HG03039 (cell line): ENCODE results near the gene GMFB.
A peak's percentile ranks its signal among the peaks of the same experiment; 100 is the strongest.

Source experiments
- ATAC-seq: cut with Tn5 transposase; IDR thresholded peaks from one replicate; pipeline ENCODE4 v1.9.1; 2021; ENCODE audit warnings: mild to moderate bottlenecking, moderate library complexity; ENCODE audit not compliant: unreplicated experiment

The GMFB gene

DNA sequence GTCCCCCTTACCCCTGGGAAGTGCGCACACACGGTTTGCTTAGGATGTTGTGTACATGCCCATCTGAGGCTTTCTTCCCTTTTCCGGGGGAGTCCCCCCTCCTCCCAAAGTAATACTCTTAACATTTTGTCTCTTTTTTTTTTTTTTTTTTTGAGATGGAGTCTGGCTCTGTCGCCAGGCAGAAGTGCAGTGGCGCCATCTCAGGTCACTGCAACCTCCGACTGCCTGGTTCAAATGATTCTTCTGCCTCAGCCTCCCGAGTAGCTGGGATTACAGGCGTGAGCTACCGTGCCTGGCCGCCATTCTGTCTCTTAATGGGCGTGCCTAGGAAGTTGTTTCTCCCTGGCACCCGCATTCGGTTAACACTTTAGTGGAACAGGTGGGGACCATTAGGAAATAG, 4.5 kb upstream of the GMFB start:
- ATAC-seq = no peak

DNA sequence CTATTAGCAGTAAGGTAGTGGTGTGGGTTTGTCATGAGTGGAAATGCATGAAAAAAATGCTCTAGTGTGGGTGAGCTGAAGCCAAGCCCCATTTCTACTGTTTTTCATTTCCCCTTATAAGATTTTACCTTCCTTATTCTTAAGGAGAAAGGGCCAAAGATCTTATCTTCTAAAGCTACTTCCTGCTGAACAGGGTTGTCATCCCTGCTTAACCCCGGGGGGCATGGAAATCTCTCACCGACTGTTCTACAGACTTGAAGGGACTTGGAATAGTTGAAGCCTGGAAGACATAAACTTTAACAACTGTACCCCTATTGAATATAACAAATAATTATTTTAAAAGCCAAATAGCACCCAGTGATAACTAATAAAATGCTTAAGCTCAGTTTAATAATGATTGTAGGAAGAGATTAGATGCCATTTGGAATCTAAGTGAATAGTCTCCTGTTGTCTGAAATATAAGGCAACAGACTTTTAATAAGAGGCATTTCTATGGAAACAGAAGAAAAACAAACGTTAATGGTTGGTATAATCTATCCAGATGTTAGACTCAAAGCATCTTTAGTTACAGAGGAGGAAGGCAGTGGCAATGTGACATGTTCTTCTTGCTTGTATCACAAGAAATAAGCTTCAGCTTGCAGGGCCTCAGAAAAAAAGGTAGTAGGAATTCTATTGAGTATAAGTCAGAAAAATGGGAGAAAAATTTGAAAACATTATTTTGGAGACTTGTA, 1.8 kb upstream of the GMFB start:
- no peak for ATAC-seq

GRCh38 chr14:54489731-54490444, 1.1 kb upstream of the GMFB start:
- no peak for ATAC-seq

GRCh38 chr14:54489318-54489683, 521 bp upstream of the GMFB start:
- ATAC-seq = peak; percentile 23

DNA sequence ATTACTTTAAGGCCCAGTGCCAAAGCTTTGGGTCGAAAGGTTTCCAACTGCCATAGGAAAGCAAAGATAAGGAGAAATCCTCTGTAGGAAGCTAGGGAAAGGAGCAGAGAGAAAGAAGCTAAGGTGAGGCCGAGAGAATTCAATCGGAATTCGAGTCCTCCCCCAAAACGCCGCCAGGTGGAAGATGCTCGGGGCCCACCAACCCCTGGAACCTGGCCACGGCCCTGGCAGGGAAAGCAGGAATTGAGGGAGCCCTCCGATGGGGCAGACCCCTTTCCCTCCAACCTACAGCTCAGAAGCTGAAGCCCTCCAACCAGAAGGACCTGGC, 498 bp downstream of the GMFB start:
- peak; percentile 1 for ATAC-seq

DNA sequence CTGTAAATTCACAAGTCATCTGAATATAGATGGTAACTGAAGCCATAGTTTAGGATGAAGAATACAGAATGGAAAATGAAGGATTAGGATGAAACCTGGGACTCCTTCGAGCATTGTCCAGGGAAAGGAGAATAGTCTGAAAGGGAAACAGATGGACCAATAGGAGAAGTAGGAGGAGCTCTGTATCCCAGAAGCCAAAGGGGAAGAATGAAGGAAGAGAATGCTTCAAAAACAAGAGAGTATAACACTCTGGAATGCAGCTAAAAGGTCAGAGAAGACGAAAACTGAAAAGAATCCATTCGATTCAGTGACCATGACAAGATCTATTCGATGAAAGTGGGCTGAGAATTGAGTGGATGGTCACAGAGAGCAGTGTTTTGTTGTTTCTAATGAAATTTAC, 1.0 kb downstream of the GMFB start:
- ATAC-seq = no peak

DNA sequence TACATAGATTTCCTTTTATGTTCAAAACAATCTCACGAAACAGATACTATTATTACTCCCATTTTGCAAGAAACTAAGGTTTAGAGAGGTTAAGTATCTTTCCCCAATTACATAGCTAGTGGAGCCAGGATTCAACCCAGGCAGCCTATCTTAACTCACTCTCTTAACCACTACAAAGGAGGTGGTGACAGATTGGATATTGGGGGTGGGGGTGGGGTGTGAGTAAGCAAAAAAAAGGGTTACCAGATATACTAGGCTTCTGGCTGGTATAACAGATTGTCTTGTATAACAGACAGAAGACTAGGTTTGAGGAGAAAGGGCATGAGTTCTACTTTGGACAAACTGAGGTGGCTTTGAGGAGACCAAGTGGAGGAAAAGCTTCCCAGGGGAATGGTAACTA, 2.1 kb downstream of the GMFB start:
- no peak for ATAC-seq

DNA sequence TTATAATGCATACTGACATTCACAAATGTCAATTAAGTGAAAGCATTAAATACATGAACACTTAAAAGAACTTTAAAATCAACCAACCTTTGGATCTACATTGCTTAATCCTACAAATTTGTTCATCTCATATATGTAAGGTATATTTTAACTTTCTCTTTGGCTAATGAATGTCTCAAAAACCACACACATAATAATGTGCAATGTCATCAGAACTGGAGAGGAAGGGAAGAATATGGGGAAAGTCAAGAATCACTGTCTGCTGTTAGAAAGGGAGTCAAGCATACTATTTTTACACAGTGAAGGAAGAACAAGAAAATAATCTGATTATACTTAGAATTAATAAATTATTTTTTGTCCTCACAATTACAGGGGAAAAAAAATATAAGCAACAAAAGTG, 4.9 kb downstream of the GMFB start:
- ATAC-seq = no peak

DNA sequence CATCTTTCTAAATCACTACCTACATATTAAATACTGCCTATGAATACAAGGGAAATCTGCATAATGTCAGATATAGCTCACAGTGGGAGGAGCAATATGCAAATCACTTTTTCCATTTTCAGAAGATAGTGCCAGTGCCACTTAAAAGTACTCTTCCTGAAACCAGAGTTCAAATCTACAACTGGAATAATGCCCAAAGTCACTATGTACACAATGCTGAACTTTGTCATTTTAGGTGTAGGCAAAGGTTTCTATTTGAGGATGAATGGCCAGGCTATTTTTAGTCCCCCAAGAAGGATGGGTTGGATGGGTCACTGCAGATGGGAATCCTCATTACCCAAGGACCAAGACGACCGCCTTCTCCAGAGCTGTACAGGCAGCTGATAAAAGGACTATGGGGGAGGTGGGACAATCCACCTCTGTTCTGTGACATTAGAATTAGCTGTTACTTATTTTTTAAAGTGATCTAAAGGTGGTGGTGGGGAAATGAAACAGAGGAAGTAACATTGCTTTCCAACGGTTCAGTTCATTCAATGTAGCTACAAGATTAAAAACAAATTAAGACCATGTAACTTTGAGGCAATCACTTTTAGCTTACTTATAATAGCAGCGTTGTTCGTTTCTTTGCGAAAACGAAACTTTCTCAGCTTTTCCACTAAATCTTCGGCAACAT, 5.6 kb downstream of the GMFB start:
- no peak for ATAC-seq

DNA sequence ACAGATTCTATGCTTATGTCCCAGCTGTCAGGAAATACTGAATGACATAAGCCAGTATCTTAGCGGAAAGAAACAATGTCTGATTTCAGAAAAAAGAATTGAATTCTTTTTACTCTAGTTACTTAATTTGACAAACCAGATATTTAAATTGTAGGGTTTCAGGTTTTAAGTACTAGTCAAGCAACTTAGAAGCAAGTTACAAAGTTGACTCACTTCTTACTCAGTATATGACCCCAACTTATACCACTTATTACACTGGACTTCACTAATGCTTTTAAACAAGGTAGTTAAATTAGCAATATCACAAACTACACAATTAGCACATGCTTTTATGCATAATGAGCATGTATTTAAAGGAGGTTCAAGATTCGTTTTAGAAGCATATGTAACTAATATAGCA, 7.1 kb downstream of the GMFB start:
- ATAC-seq = no peak

DNA sequence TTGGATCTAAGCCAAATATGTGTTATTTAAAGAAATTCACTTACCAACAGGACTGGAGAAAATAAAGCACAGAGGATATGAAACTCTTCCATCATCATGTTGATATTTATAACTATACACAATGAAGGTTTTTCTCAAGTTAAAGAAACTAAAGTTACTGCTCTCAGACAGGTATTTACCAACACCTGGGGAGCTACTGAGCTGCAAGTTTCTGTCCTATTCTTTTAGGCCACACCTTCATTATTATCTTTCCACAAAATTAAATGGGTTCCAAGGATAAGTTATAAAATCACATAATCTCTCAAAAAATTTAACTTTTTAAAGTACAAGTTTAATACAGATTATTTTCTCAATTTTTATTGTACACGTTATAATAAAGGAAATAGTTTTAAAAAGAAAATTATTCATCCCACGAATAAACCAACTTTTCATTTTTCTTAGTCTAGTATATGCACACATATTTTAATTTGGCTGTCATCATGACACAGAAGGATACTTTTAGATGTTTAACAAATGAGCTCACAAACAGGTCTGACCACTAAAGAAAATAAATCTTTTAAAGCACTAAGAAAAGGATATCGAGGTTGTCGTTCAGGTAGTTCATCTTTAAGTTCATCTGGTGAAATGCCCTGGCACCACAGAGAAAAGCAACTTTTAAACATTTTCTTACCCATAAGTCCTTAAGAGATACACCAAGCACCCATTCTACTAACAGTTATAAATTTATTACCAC, 7.8 kb downstream of the GMFB start:
- no peak for ATAC-seq

DNA sequence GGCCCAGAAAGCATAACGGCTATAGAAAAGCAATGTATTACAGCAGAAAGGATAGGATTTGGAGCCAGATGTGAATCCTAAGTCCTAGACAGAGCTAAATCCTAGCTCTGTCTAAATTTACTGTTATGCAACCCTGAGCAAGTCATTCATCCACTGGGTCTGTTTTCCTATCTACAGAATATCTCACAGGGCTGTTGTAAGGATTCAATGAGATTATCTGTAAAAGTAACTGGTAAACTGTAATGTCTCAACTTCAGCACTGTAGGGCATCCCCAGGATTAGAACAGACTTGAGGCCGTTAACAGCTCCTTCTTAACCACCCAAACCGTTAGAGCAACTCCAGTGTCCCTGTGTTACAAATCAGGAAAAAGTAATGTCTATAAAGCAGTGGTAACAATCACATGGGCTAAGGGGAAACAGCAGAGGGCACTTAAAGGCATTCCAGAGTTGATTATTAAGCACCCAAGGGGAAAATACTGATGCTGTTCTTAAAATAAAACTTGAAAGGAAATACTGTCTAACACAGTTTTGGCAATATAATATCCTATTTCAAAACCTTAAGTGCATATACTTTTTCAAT, 10.1 kb downstream of the GMFB start:
- ATAC-seq = no peak

- ATAC-seq = no peak
Observed at GRCh38 chr14:54475911-54476310, 12.9 kb downstream of the GMFB start.

- no peak for ATAC-seq
Observed at GRCh38 chr14:54475187-54475899, 13.4 kb downstream of the GMFB start.

DNA sequence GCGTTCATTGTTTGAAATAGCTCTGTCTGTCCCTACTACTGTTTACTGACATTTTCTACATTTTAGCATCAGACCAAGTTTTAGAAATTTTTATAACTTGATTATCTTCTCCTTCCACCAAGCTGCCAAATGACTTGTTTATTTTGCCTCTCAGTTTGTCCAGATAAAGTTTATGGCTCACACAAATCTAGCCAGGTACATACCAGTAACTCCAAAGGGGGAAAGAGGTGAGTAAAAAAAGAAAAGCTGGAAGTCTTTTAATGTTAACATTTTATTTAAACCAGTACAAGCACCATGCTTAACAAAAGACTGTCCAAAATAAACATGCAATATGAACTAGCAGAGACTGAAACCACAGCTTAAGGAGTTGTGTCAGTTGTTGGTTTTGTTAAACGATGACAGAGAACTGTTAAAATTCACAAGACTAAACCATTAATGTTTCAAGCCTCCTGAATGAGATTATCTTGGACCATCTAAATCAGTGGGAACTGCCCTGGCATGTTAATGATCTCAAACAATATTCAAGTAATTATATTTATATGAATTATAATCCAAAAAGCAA, 14.5 kb downstream of the GMFB start:
- no peak for ATAC-seq

DNA sequence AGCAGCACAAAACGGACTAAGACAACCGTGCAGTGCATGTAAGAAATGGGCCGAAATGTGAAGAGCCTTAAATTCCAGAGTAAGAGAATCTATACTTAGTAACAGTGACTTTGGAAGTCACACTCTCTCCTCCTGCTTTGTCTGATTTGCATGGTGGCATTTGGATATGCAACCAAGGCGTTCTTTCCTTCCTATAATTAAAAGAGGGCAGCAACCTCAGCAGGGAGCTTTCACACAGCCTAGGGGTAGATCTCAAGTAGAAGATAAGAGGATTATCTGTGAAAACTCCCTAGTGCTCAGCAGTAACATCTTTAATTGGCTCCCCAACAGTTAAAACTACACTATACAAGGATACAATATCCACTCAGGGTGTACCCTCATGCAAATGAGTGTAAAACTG, 16.5 kb downstream of the GMFB start:
- ATAC-seq = no peak

GRCh38 chr14:54471641-54472040, 17.1 kb downstream of the GMFB start:
- no peak for ATAC-seq

GRCh38 chr14:54470701-54471100, 18.1 kb downstream of the GMFB start:
- ATAC-seq = no peak

DNA sequence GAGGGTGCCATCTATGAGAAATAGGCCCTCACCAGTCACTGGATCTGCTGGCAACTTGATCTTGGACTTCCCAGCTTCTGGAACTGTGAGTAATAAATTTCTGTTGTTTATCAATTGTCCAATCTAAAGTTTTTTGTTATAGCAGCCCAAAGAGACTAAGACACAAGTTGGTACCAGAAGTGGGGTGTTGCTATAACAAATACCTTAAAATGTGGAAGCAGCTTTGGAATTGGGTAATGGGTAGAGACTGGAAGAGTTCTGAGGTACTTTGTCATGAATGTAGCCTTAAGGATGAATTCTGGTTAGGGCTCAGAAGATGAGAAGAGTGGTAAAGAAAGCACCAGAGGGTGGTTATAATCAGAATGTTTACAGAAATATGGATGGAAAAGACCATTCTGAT, 21.5 kb downstream of the GMFB start:
- no peak for ATAC-seq

GRCh38 chr14:54465654-54466053, 23.1 kb downstream of the GMFB start:
- no peak for ATAC-seq
